ENCODE data around the gene MNAT1.

Gene MNAT1

GRCh38 chr14:61019537-61019936 lies 285.0 kb downstream of the MNAT1 start:
- no peak for FAIRE-seq
- no peak for DNase-seq (ENCODE audit: insufficient read length, low spot score)
